Measurements from ENCODE around the gene RAB40A.
A peak's percentile ranks its signal among the peaks of the same experiment; 100 is the strongest.
"Not testable (repeated sequence)": the region's sequence is repeated elsewhere in the genome, so short reads cannot be mapped to it uniquely, and the experiment has no call there.

GRCh38 chrX:103489733-103490132 lies 29.6 kb downstream of the RAB40A start:
- TF ChIP-seq, protein P1, sequence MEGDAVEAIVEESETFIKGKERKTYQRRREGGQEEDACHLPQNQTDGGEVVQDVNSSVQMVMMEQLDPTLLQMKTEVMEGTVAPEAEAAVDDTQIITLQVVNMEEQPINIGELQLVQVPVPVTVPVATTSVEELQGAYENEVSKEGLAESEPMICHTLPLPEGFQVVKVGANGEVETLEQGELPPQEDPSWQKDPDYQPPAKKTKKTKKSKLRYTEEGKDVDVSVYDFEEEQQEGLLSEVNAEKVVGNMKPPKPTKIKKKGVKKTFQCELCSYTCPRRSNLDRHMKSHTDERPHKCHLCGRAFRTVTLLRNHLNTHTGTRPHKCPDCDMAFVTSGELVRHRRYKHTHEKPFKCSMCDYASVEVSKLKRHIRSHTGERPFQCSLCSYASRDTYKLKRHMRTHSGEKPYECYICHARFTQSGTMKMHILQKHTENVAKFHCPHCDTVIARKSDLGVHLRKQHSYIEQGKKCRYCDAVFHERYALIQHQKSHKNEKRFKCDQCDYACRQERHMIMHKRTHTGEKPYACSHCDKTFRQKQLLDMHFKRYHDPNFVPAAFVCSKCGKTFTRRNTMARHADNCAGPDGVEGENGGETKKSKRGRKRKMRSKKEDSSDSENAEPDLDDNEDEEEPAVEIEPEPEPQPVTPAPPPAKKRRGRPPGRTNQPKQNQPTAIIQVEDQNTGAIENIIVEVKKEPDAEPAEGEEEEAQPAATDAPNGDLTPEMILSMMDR (IDR thresholded peaks at IDR 0.05; ENCODE audit: insufficient read depth, low read length, poor library complexity, severe bottlenecking): peak; percentile 27
- TF ChIP-seq EZH2phosphoT487 (conservative IDR thresholded peaks at IDR 0.05; ENCODE audit: low read length): not testable (repeated sequence)
